HL-60 (cell line): ENCODE data around the gene PNMA6E.

Experiments used
- POLR2AphosphoS5 ChIP-seq: IDR thresholded peaks from 2 replicates; pipeline ENCODE4 v1.6.1; 2012; ENCODE audit warnings: low read depth
- REST ChIP-seq: IDR thresholded peaks from 2 replicates; pipeline ENCODE4 v1.6.1; 2012; ENCODE audit warnings: low read depth; ENCODE audit not compliant: insufficient replicate concordance
- TF ChIP-seq, protein P1 (sequence below): IDR thresholded peaks from one replicate; pipeline ENCODE4 v1.5.1; 2011; ENCODE audit warnings: low read length, control low read depth, inconsistent platforms; ENCODE audit not compliant: insufficient read depth

DNA sequence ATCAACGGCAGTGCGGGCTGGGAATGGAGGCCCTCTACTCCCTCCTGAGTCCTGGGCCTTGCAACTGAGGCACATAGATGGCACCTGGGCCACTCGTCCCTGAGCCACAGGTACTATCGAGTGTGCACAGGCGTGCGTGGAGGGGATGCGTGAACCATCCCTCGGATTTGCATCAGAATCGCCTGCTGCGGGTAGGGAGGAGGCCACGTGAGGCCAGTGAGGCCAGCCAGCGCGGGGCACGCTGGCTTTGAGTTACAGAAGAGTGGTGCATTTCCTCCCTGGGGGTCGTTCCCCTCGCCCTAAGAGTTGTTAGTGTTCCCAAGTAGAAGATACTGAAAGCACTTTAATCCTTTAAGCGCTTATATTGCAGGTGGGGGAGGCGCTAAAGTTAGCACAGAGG lies 20.7 kb upstream of the PNMA6E start:
- TF ChIP-seq, protein P1, sequence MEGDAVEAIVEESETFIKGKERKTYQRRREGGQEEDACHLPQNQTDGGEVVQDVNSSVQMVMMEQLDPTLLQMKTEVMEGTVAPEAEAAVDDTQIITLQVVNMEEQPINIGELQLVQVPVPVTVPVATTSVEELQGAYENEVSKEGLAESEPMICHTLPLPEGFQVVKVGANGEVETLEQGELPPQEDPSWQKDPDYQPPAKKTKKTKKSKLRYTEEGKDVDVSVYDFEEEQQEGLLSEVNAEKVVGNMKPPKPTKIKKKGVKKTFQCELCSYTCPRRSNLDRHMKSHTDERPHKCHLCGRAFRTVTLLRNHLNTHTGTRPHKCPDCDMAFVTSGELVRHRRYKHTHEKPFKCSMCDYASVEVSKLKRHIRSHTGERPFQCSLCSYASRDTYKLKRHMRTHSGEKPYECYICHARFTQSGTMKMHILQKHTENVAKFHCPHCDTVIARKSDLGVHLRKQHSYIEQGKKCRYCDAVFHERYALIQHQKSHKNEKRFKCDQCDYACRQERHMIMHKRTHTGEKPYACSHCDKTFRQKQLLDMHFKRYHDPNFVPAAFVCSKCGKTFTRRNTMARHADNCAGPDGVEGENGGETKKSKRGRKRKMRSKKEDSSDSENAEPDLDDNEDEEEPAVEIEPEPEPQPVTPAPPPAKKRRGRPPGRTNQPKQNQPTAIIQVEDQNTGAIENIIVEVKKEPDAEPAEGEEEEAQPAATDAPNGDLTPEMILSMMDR = no peak
- TF ChIP-seq POLR2AphosphoS5 (no peak), REST (no peak)
